H9 (cell line): Measurements from ENCODE around the gene C1QTNF2. TPM values are rescaled to one million over a fixed set of nuclear protein-coding genes. Genes with fewer than 3 reads are reported as not detected.

Source experiments
- DNase-seq: peaks from one replicate; pipeline ENCODE4 v3.0.0-alpha.2; 2017
- H2AFZ ChIP-seq: one replicate; pipeline ENCODE4 v1.6.1; 2013; ENCODE audit warnings: mild to moderate bottlenecking, low read length, control low read depth, moderate library complexity
- H2AK5ac ChIP-seq: 2 replicates; pipeline ENCODE4 v1.6.1; 2013; ENCODE audit warnings: low read length, control low read depth, mixed read lengths; ENCODE audit not compliant: insufficient read length
- H2BK120ac ChIP-seq: one replicate; pipeline ENCODE4 v1.6.1; 2013; ENCODE audit warnings: low read depth, mild to moderate bottlenecking, low read length, control low read depth, inconsistent platforms; ENCODE audit not compliant: poor library complexity, severe bottlenecking
- H2BK12ac ChIP-seq: 2 replicates; pipeline ENCODE4 v1.6.1; 2013; ENCODE audit warnings: low read length, control low read depth, mixed read lengths, low read depth; ENCODE audit not compliant: insufficient read length
- H2BK15ac ChIP-seq: 2 replicates; pipeline ENCODE4 v1.6.1; 2013; ENCODE audit warnings: low read depth, low read length, control low read depth
- H2BK20ac ChIP-seq: one replicate; pipeline ENCODE4 v1.6.1; 2013; ENCODE audit warnings: low read depth, mild to moderate bottlenecking, low read length, control low read depth, inconsistent platforms; ENCODE audit not compliant: poor library complexity, severe bottlenecking
- H2BK5ac ChIP-seq: 2 replicates; pipeline ENCODE4 v1.6.1; 2013; ENCODE audit warnings: low read length, control low read depth, mixed read lengths; ENCODE audit not compliant: insufficient read length
- H3K14ac ChIP-seq: 2 replicates; pipeline ENCODE4 v1.6.1; 2013; ENCODE audit warnings: low read length, control low read depth; ENCODE audit not compliant: insufficient read depth
- H3K18ac ChIP-seq: 2 replicates; pipeline ENCODE4 v1.6.1; 2013; ENCODE audit warnings: low read depth, mild to moderate bottlenecking, mixed read lengths, low read length, control low read depth; ENCODE audit not compliant: insufficient read length
- H3K23ac ChIP-seq: 2 replicates; pipeline ENCODE4 v1.6.1; 2013; ENCODE audit warnings: low read length, control low read depth, mixed read lengths, low read depth; ENCODE audit not compliant: insufficient read length
- H3K23me2 ChIP-seq: 2 replicates; pipeline ENCODE4 v1.6.1; 2013; ENCODE audit warnings: low read depth, mild to moderate bottlenecking, mixed read lengths, low read length, control low read depth; ENCODE audit not compliant: insufficient read length, poor library complexity, severe bottlenecking
- H3K27ac ChIP-seq: 2 replicates; pipeline ENCODE4 v1.5.1; 2013; ENCODE audit warnings: low read length, control low read depth, mixed read lengths, low read depth; ENCODE audit not compliant: insufficient read length
- H3K27me3 ChIP-seq: 2 replicates; pipeline ENCODE4 v1.6.1; 2013; ENCODE audit warnings: low read length, control low read depth, inconsistent platforms; ENCODE audit not compliant: insufficient read depth
- H3K4ac ChIP-seq: 2 replicates; pipeline ENCODE4 v1.6.1; 2013; ENCODE audit warnings: low read depth, mild to moderate bottlenecking, control low read depth, inconsistent platforms, low read length, moderate library complexity
- H3K4me1 ChIP-seq: 2 replicates; pipeline ENCODE4 v1.6.1; 2013; ENCODE audit warnings: low read length, control low read depth, inconsistent platforms; ENCODE audit not compliant: insufficient read depth
- H3K4me2 ChIP-seq: 2 replicates; pipeline ENCODE4 v1.6.1; 2013; ENCODE audit warnings: low read length, control low read depth, mixed read lengths; ENCODE audit not compliant: insufficient read length, insufficient read depth
- H3K56ac ChIP-seq: 2 replicates; pipeline ENCODE4 v1.6.1; 2013; ENCODE audit warnings: low read depth, mild to moderate bottlenecking, mixed read lengths, low read length, control low read depth; ENCODE audit not compliant: insufficient read length
- H3K79me1 ChIP-seq: 2 replicates; pipeline ENCODE4 v1.6.1; 2013; ENCODE audit warnings: low read depth, mild to moderate bottlenecking, moderate library complexity, low read length, control low read depth, inconsistent platforms; ENCODE audit not compliant: insufficient read depth, poor library complexity, severe bottlenecking
- H3K79me2 ChIP-seq: 2 replicates; pipeline ENCODE4 v1.6.1; 2013; ENCODE audit warnings: low read length, control low read depth, inconsistent platforms; ENCODE audit not compliant: insufficient read depth
- H3K9ac ChIP-seq: 2 replicates; pipeline ENCODE4 v1.6.1; 2013; ENCODE audit warnings: low read length, control low read depth, mixed read lengths; ENCODE audit not compliant: insufficient read length; ENCODE audit errors: extremely low read depth
- H3K9me3 ChIP-seq: one replicate; pipeline ENCODE4 v1.6.1; 2013; ENCODE audit warnings: low read depth, low read length, inconsistent platforms; ENCODE audit not compliant: control insufficient read depth
- H3T11ph ChIP-seq: one replicate; pipeline ENCODE4 v1.6.1; 2013; ENCODE audit warnings: mild to moderate bottlenecking, low read length, control low read depth, inconsistent platforms
- H4K20me1 ChIP-seq: one replicate; pipeline ENCODE4 v1.6.1; 2013; ENCODE audit not compliant: control insufficient read depth, insufficient read length, insufficient read depth
- H4K5ac ChIP-seq: 2 replicates; pipeline ENCODE4 v1.6.1; 2013; ENCODE audit warnings: low read depth, mild to moderate bottlenecking, mixed read lengths, low read length, control low read depth; ENCODE audit not compliant: insufficient read length
- H4K8ac ChIP-seq: replicated peaks from 2 replicates; pipeline ENCODE4 v1.6.1; 2013; ENCODE audit warnings: low read length, control low read depth, mixed read lengths, low read depth; ENCODE audit not compliant: insufficient read length
- H4K91ac ChIP-seq: 2 replicates; pipeline ENCODE4 v1.6.1; 2013; ENCODE audit warnings: low read depth, mild to moderate bottlenecking, moderate library complexity, mixed read lengths, low read length, control low read depth; ENCODE audit not compliant: insufficient read length
- H3K27ac Mint-ChIP-seq, 3 experiments: 2 replicates in 2 of 3; 3 replicates in 1 of 3; pipeline ENCODE4 v1.8.0; 2020 to 2021; ENCODE audit warnings: mixed read lengths in 3 of 3, mild to moderate bottlenecking in 1 of 3, moderate library complexity in 1 of 3
- H3K27me3 Mint-ChIP-seq: 2 replicates; pipeline ENCODE4 v1.8.0; 2021; ENCODE audit warnings: low read depth, mild to moderate bottlenecking, moderate library complexity, mixed read lengths
- H3K36me3 Mint-ChIP-seq, 3 experiments: 2 replicates in 2 of 3; 3 replicates in 1 of 3; pipeline ENCODE4 v1.8.0; 2020 to 2021; ENCODE audit warnings: low read depth in 3 of 3, mixed read lengths in 3 of 3; ENCODE audit not compliant: insufficient read depth in 1 of 3
- H3K4me1 Mint-ChIP-seq, 2 experiments: 2 replicates each; pipeline ENCODE4 v1.8.0; 2020; ENCODE audit warnings: mixed read lengths in 2 of 2
- H3K4me3 Mint-ChIP-seq, 2 experiments: 2 replicates in 1 of 2; 3 replicates in 1 of 2; pipeline ENCODE4 v1.8.0; 2020 to 2021; ENCODE audit warnings: mild to moderate bottlenecking in 2 of 2, mixed read lengths in 2 of 2, moderate library complexity in 1 of 2
- H3K9me3 Mint-ChIP-seq, 2 experiments: 2 replicates in 1 of 2; 3 replicates in 1 of 2; pipeline ENCODE4 v1.8.0; 2020; ENCODE audit warnings: mild to moderate bottlenecking in 2 of 2, mixed read lengths in 2 of 2, moderate library complexity in 1 of 2
- WGBS: extraction: QIAGEN DNeasy Blood & Tissue Kit; methylation state at CpG from one replicate; pipeline ENCODE4 v1.1.7; 2013; ENCODE audit warnings: missing lambda C conversion rate, low lambda C conversion rate, mixed read lengths; ENCODE audit not compliant: insufficient read length; ENCODE audit errors: extremely low coverage; 5-methylcytosine and 5-hydroxymethylcytosine counted together
- total RNA-seq: library from RNA; stranded (reverse); gene quantifications from 2 replicates; pipeline ENCODE4 v1.2.1, GENCODE V29; 2021
- TF ChIP-seq, protein P1 (sequence below): fragments of 200-600 bp; sonication (generic); conservative IDR thresholded peaks from 3 replicates; pipeline ENCODE4 v1.8.0; 2021; ENCODE audit warnings: antibody characterized with exemption, mild to moderate bottlenecking

The C1QTNF2 gene
- total RNA-seq, 1 experiment from 2014 or later, result 0.59 TPM

DNA sequence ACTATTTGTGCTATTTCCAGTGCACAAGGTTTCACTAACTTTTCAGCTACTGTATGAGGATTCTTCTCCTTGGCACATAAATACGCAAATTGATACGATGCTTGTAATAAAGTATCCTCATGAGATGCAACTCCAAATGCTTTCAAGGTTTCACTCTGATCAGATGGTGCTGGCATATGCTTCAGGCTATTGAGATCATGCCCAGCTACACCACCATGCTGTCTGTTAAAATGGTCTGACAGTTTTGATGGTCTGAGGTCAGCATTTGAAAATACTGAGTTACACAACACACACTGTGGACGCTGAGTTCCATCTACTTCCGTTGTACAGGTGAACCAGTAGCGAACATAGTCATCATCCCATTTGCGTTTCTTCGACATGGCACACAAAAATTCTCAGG lies 24.7 kb upstream of the C1QTNF2 start:
- no peaks in the 10 kb centered on the region for H3K27me3 ChIP-seq
- H2AFZ ChIP-seq, result no peak overlapping the region
- H2BK12ac ChIP-seq, result no peak overlapping the region
- no peak overlapping the region for H2BK15ac ChIP-seq
- H3K9me3 ChIP-seq, result no peaks in the 10 kb centered on the region
- H3K4me1 ChIP-seq, result no peaks in the 10 kb centered on the region
- no peaks in the 10 kb centered on the region for H3K27me3 Mint-ChIP-seq
- H2BK5ac ChIP-seq, result no peak overlapping the region
- H4K5ac ChIP-seq, result no peak overlapping the region
- no peak overlapping the region for H4K91ac ChIP-seq
- H2BK20ac ChIP-seq, result no peak overlapping the region
- H3K4ac ChIP-seq, result no peak overlapping the region
- H3K4me1 Mint-ChIP-seq, result peaks cover 16 to 20% of the 10 kb centered on the region in 2 experiments
- no peak overlapping the region for H3K27ac ChIP-seq
- H3K79me1 ChIP-seq, result no peaks in the 10 kb centered on the region
- no peak overlapping the region for H3K56ac ChIP-seq
- peaks cover 4% of the 10 kb centered on the region for H3K23me2 ChIP-seq
- no peak overlapping the region for H3K4me3 Mint-ChIP-seq
- H2AK5ac ChIP-seq, result no peak overlapping the region
- H4K8ac ChIP-seq, result no peak overlapping the region
- no peak overlapping the region for H2BK120ac ChIP-seq
- no CpG with 5 or more reads among the region's 7 CpGs for WGBS
- TF ChIP-seq, protein P1, sequence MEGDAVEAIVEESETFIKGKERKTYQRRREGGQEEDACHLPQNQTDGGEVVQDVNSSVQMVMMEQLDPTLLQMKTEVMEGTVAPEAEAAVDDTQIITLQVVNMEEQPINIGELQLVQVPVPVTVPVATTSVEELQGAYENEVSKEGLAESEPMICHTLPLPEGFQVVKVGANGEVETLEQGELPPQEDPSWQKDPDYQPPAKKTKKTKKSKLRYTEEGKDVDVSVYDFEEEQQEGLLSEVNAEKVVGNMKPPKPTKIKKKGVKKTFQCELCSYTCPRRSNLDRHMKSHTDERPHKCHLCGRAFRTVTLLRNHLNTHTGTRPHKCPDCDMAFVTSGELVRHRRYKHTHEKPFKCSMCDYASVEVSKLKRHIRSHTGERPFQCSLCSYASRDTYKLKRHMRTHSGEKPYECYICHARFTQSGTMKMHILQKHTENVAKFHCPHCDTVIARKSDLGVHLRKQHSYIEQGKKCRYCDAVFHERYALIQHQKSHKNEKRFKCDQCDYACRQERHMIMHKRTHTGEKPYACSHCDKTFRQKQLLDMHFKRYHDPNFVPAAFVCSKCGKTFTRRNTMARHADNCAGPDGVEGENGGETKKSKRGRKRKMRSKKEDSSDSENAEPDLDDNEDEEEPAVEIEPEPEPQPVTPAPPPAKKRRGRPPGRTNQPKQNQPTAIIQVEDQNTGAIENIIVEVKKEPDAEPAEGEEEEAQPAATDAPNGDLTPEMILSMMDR, result no peak
- H4K20me1 ChIP-seq, result no peaks in the 10 kb centered on the region
- no peak overlapping the region for H3T11ph ChIP-seq
- no peak overlapping the region for H3K23ac ChIP-seq
- DNase-seq, result no peak
- H3K18ac ChIP-seq, result no peak overlapping the region
- H3K79me2 ChIP-seq, result no peaks in the 10 kb centered on the region
- H3K9ac ChIP-seq, result no peak overlapping the region
- H3K14ac ChIP-seq, result no peak overlapping the region
- H3K9me3 Mint-ChIP-seq, result no peaks in the 10 kb centered on the region
- no peak overlapping the region for H3K27ac Mint-ChIP-seq
- peaks cover 0 to 3% (median 0%) of the 10 kb centered on the region in 3 experiments; a peak in 2 of 7 replicates for H3K36me3 Mint-ChIP-seq
- no peak overlapping the region for H3K4me2 ChIP-seq
